GM12801 (cell line): ENCODE measurements around the gene NAV3.

Source experiments
- TF ChIP-seq, protein P1 (sequence below): IDR thresholded peaks from one replicate; pipeline ENCODE4 v1.5.1; 2011; ENCODE audit warnings: control low read depth; ENCODE audit not compliant: insufficient read length; ENCODE audit errors: extremely low read depth

The NAV3 gene

DNA sequence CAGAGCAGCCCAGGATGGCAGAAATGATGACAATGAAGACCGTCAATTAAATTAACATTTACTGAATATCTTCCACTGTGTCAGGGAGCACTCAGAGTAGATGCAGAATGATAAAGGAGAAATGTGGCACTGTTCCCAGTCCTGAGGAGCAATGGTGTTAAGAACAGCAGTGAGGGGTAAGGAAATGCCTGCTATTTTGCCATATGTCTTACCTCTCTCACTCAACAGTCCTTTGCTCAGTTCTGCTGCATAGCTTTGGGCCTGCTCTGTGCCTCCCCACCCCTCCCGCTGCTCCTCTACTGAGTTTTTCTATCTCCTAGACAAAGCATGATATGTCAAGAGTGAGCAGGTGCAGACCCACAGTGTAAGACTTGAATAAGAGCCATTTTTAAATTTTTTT is 318.8 kb downstream of the NAV3 start:
- TF ChIP-seq, protein P1, sequence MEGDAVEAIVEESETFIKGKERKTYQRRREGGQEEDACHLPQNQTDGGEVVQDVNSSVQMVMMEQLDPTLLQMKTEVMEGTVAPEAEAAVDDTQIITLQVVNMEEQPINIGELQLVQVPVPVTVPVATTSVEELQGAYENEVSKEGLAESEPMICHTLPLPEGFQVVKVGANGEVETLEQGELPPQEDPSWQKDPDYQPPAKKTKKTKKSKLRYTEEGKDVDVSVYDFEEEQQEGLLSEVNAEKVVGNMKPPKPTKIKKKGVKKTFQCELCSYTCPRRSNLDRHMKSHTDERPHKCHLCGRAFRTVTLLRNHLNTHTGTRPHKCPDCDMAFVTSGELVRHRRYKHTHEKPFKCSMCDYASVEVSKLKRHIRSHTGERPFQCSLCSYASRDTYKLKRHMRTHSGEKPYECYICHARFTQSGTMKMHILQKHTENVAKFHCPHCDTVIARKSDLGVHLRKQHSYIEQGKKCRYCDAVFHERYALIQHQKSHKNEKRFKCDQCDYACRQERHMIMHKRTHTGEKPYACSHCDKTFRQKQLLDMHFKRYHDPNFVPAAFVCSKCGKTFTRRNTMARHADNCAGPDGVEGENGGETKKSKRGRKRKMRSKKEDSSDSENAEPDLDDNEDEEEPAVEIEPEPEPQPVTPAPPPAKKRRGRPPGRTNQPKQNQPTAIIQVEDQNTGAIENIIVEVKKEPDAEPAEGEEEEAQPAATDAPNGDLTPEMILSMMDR: no peak

DNA sequence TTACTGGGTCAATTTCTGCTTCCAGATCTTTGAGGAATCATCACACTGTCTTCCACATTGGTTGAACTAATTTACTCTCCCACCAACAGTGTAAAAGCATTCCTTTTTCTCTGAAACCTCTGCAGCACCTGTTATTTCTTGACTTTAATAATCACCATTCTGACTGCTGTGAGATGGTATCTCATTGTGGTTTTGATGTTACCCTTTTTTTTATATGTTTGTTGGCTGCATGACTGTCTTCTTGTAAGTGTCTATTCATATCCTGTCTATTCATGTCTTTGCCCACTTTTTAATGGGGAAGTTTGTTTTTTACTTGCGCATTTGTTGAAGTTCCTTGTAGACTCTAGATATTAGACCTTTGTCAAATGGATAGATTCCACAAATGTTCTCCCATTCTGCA is 324.9 kb downstream of the NAV3 start:
- TF ChIP-seq, protein P1: no peak

DNA sequence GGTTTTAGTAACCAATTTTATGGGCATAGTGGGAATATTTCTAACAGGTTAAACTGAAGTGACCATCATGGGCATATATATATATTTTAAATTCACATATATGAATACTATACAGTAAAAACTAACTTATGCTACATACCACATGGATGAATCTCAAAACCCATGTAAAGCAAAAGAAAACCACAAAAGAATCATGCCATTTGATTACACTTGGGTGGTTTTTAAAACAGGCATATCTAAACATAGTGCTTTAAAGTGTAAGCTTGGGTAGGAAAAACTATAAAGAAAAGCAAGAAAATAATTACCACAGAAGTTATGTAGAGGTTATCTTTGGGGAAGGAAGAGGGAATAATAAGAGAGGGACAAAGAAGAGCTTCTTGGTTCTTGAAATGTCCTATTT is 326.1 kb downstream of the NAV3 start:
- TF ChIP-seq, protein P1: no peak

DNA sequence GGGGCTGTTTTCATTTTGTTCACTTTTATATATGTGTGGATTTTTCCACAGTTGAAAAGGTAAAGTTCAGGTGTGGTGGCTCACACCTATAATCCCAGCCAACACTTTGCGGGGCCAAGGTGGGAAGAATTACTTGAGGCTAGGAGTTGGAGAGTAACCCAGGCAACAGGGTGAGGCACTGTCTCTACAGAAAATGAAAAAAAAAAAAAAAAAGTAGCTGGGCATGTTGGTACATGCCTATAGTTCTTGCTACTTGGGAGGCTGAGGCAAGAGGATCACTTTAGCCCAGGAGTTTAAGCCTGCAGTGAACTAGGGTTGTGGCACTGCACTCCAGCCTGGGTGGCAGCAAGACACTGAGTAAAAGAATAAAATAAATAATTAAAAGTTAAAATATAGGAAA is 326.5 kb downstream of the NAV3 start:
- TF ChIP-seq, protein P1: no peak

DNA sequence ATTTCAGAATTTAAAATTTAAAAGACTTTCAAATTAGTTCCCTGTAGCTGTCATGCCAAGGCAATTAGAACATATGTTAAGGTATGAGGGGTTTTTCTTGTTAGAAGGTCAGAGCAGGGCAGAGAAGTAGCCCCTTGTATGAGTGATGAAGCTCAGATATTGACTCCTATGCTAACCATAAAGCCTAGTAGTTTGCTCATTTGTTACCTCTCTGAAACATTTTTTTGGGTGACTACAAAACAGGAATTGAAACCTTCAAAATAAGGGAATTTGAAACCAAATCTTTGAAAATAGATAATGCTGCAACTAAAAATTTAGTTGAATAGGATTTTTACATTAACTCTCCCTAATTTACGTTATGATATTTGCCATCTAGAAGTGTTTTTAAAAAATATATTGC is 333.5 kb downstream of the NAV3 start:
- TF ChIP-seq, protein P1: no peak

DNA sequence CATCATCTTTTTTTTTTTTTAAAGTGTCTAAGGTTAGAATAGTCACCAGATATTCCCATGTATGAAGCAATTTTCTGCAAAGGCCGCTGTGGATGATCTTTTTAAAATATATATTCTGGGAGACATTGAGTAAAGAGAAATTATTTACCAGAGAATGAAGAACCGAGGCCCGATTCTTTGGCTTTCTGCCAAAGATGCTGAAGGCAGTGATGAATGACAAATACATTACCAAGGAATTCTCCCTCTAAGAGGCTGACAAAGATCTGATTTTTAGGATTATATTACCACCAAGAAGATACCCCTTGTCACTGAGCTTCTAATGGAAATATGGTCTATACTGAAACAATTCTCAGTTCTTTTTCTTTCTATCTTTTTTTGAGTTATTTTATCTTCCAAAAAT is 336.8 kb downstream of the NAV3 start:
- TF ChIP-seq, protein P1: no peak

DNA sequence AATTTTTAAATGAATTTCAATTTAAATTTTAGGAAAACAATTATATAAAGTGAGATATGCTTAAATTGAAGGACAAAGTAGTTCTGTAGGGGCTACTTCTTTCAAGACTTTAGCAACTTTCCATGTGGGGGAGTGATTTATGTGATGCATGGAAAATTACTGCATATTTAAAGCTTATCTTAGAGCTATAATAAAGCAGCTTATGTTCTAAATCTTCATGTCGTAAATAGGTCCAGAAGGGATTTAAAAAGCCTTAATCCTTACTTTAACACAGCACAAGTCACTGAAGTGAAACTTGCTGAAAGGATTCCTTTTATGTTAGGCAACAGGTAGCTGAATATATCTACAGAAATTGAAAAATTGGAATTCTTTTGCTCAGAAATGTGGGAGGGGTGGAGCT is 340.4 kb downstream of the NAV3 start:
- TF ChIP-seq, protein P1: no peak

DNA sequence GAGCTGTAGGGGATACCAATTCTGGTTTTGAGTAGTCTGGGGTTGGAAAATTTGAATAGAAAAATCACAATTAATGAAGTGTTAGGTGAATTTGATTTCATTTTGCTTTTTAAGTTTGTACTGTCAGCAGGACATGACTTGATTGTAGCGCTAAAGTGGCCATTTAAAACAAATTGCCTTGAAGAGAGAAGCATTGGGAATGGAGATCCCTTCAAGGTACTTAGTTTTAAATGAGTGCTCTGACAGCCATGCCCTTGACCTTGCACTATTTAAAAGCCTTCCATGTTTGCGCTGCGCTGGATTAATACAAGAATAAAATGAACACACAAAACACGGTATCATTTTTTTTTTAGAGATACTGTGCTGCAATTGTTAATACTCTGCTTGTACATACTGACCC is 345.9 kb downstream of the NAV3 start:
- TF ChIP-seq, protein P1: no peak
